Lower leg skin (tissue), 4 donors: ENCODE results near the gene MAGEA9B. TPM values are rescaled to one million over a fixed set of nuclear protein-coding genes. Genes with fewer than 3 reads are reported as not detected.
"Not testable (repeated sequence)": the region's sequence is repeated elsewhere in the genome, so short reads cannot be mapped to it uniquely, and the experiment has no call there.

Source experiments
- DNase-seq, 2 donors: peaks; one replicate each; pipeline ENCODE4 v3.0.0-alpha.2; 2019; ENCODE audit warnings: low spot score in 2 of 2
- H3K4me3 ChIP-seq: fragments of 200-600 bp; sonication (generic); 2 replicates; pipeline ENCODE4 v1.5.1; 2017; ENCODE audit warnings: mild to moderate bottlenecking, low read depth; ENCODE audit not compliant: poor library complexity, severe bottlenecking
- POLR2A ChIP-seq, 2 donors: fragments of 450-650 bp; IDR thresholded peaks; one replicate each; pipeline ENCODE4 v1.6.1; 2016 to 2017; ENCODE audit warnings: antibody characterized with exemption in 2 of 2, mild to moderate bottlenecking in 1 of 2, moderate library complexity in 1 of 2
- WGBS, 2 donors: methylation state at CpG; one replicate each; pipeline ENCODE4 v1.1.5; 2018; 5-methylcytosine and 5-hydroxymethylcytosine counted together
- intact Hi-C: fragments of 100-400 bp; cut with DNase I; formaldehyde crosslinking; loops from one replicate; pipeline ENCODE4 v1.15.0; 2023; ENCODE audit warnings: low total_unique reads
- total RNA-seq, 4 donors: library from RNA; depleted of rRNA; stranded (reverse); fragments of >200 nt; gene quantifications; one replicate each; pipeline ENCODE4 v1.1.0, GENCODE V29; 2016
- TF ChIP-seq, protein P1 (sequence below), 3 donors: fragments of 450-650 bp; IDR thresholded peaks; one replicate each; pipeline ENCODE4 v1.5.1; 2016; ENCODE audit warnings: antibody characterized with exemption in 3 of 3, mild to moderate bottlenecking in 3 of 3, moderate library complexity in 2 of 3

MAGEA9B gene
- total RNA-seq, 4 donors from 2014 or later: not detected

DNA sequence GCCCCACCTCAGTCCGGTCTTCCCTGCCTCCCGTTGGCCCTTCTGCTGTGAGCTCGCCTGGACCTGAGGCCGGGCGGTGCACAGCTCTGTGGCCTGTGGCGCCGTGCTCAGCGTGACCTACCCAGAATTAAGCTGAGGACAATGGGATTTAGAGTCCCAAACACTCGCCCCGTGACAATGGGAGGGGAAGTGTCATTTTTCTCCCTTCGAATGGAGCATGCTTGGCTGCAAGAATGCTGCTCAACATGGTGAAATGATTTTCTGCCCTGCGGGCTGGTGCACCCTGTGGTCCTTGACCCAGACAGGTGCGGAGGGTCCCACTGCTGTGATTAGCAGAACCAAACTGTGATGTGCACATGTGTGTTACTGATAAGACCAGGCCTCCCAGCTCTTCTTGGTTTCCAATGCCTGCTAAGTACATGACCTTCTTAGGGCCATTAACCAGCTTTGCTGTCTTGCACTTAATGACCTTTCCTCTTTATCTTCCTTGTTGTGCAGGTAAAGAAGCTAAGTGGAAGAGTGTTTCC is 45.7 kb downstream of the MAGEA9B start:
- DNase-seq: peak in 1 of 2 donors; percentile 83
- 30 to 37% methylated on average over 3 to 10 of the region's 13 CpGs for WGBS, 2 donors
- peak overlapping the region; percentile 49 for H3K4me3 ChIP-seq
- TF ChIP-seq, protein P1, sequence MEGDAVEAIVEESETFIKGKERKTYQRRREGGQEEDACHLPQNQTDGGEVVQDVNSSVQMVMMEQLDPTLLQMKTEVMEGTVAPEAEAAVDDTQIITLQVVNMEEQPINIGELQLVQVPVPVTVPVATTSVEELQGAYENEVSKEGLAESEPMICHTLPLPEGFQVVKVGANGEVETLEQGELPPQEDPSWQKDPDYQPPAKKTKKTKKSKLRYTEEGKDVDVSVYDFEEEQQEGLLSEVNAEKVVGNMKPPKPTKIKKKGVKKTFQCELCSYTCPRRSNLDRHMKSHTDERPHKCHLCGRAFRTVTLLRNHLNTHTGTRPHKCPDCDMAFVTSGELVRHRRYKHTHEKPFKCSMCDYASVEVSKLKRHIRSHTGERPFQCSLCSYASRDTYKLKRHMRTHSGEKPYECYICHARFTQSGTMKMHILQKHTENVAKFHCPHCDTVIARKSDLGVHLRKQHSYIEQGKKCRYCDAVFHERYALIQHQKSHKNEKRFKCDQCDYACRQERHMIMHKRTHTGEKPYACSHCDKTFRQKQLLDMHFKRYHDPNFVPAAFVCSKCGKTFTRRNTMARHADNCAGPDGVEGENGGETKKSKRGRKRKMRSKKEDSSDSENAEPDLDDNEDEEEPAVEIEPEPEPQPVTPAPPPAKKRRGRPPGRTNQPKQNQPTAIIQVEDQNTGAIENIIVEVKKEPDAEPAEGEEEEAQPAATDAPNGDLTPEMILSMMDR (IDR thresholded peaks at IDR 0.05): no peak
- TF ChIP-seq POLR2A (IDR thresholded peaks at IDR 0.05): no peak
- intact Hi-C loops: no loop called here

DNA sequence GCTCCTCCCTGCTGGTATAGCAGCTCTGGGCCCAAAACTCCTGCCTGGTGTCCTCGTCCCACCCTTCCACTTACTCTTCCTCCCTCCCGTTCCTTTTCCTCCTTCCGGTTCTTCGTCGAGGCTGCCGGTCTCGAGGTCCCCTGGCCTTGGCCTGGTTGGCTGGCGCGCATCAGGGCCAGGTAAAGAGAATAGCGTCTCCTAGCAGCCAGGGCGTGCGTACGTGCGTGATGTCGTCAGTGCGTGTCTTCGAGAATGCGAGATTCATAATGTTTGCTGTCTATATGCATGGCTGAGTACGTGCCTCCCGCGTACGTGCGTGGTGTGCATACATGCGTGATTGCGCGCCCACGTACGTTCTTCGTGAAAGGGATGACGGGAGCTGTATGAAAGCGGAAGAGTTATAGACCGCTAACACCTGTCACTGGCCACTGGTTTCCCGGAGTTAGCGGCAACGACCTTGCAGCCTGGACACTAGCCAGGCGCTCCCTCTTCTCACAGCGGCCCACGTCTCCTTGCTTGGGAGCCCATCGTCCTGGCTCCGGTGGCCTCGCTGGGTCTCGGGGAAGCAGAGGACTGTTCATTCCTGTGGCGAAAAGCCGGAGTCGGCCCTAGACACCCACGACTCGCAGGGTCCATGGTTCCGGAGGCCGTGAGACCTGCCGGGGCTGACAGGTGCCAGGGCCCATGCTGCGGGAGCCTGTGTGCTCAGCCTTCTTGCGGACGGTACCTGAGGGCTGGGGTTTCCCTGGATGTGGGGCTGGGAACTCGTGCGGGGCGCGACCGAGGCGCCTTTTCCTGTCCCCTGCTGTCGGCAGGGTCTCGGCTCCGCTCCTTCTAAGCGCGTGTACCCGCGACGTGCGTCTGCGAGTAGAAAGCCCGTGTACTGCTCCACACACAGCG is 46.4 kb downstream of the MAGEA9B start, which contains the start of gene EOLA1:
Gene EOLA1, plus strand, starts transcription at position 392 of the 900 bp plus-strand sequence. CDS start 4,619 bp downstream, outside the sequence.
- DNase-seq: peak; percentile 88 to 96
- H3K4me3 ChIP-seq: peak within 1 kb of the TSS; percentile 49
- WGBS, 2 donors: 0 to 52% methylated on average over 15 to 67 of the region's 71 CpGs
- TF ChIP-seq, protein P1 (IDR thresholded peaks at IDR 0.05): no peak
- no peak for TF ChIP-seq POLR2A (IDR thresholded peaks at IDR 0.05)
- intact Hi-C loops: no loop called here

DNA sequence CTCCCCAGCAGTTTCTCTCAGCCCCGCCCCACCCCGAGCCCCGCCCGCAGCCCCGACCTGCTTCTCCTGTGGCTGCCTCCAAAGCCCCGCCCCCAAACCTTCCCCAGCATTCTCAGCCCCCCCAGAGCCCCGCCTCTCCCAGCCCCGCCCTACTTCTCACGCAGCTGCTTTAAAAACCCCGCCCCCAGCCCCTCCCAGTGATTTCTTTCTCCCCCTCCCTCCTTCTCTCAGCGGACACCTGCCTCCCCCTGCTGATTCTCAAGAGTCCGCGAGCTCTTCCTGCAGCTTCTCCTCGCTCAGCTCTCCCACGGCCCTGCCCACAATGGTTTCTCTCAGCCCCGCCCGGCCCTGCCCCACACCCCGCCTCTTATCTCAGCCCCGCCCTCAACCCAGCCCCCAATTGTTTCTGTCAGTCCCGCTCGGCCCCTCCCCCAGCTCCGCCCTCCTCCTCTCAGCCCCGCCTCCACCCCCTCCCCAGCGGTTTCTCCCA is 47.1 kb downstream of the MAGEA9B start:
- DNase-seq: peak; percentile 89 to 97
- H3K4me3 ChIP-seq: no peak overlapping the region
- intact Hi-C loops: no loop called here
- no peak for TF ChIP-seq POLR2A (IDR thresholded peaks at IDR 0.05)
- TF ChIP-seq, protein P1 (IDR thresholded peaks at IDR 0.05): no peak
- 0 to 39% methylated on average over 14 to 24 of the region's 24 CpGs for WGBS, 2 donors

DNA sequence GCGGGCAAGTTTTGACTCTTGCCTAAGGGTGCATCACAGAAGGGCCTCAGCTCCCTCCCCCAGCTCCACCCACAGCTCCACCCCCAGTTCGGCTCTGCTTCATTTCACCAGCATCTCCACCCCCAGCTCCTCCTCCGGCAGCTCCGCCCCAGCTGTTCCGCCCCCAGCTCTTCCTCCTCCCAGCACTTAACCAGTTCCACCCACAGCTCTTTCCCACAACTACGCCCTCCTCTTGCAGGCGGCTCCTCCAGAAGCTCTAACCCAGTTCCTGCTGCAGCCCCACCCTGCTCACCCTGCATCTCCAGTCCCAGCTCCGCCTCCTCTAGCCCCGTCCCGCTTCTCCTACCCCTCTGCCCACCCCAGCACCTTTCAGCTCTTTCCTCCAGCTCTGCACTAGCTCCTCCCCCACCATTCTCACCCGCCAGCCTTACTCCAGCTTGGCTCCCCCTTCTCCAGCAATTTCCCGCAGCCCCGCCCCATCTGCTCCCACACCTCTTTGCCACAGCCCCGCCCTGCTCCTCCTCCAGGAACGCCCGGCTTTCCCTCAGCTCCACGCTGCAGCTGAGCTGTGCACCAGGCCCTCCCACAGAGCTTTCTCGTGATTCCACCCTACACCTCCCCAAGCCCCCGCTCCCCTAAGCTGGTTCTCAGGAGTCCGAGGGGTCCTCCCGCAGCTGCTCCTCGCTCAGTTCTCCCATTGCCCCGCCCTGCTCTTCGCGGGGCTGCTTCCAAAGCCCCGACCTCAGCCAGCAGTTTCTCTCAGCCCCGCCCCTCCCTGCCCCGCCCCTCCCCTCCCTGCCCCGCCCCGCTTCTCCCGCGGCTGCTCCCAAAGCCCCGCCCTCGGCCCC is 47.8 kb downstream of the MAGEA9B start:
- TF ChIP-seq POLR2A (IDR thresholded peaks at IDR 0.05): no peak
- TF ChIP-seq, protein P1 (IDR thresholded peaks at IDR 0.05): no peak
- whole genome bisulfite sequencing, 2 donors: 0 to 42% methylated on average over 25 to 33 of the region's 34 CpGs
- intact Hi-C loops: no loop called here
- DNase-seq: peak; percentile 88 to 97
- H3K4me3 ChIP-seq: no peak overlapping the region

DNA sequence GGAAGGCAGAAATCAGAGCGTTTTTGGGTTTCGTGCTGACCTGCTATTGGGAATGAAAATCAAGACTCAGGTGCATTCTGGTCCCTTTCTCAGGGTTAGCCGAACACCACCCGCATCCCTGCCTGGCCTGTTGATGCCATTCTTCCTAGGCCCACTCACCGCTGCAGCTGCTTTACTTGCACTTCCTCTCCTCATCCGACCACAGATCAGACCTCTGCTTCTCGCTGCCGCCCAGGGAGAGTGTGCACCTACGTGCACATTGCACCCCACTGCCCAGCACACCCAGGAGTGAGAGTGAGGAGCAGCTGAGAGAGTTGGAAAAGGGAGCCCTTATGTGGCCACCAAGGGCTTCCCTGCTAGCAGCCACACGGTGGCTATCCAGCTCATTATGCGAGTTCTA is 49.8 kb downstream of the MAGEA9B start:
- H3K4me3 ChIP-seq, intact Hi-C loops: not testable (repeated sequence)
- 86 to 90% methylated on average over 10 to 11 of the region's 11 CpGs for WGBS, 2 donors
- DNase-seq: peak in 1 of 2 donors; percentile 46

DNA sequence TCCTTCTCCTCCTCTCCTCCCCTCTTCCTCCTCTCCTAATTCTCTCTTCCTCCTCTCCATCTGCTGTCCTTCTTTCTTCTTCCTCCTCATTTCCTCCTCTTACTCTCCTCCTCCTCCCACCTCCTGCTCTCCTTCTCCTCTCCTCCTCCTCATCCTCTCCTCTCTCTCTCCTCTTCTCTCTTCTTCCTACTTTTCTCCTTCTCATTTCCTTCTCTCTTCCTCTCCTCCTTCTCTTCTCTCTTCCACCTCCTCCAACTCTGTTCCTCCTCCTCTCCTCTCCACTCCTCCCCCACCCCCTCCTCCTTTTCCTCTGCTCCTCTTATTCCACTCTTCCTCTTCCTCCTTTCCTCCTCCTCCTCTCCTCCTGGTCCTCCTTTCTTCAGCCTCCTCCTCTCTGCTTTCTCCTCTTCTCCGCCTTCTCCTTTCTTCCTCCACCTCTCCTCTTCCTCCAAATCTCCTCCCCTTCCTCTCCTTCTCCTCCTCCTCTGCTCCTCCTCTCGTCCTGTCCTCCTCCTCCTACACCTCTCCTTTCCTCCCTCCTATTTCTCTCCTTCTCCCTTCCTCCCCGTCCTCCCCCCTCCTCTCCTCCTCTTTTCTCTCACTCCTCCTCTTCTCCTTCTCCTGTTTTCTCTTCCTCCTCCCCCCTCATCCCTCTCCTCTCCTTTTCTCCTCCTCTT is 52.2 kb downstream of the MAGEA9B start:
- WGBS, 2 donors: 64 to 86% methylated on average over 3 of the region's 3 CpGs
- intact Hi-C loops, DNase-seq, H3K4me3 ChIP-seq: not testable (repeated sequence)

DNA sequence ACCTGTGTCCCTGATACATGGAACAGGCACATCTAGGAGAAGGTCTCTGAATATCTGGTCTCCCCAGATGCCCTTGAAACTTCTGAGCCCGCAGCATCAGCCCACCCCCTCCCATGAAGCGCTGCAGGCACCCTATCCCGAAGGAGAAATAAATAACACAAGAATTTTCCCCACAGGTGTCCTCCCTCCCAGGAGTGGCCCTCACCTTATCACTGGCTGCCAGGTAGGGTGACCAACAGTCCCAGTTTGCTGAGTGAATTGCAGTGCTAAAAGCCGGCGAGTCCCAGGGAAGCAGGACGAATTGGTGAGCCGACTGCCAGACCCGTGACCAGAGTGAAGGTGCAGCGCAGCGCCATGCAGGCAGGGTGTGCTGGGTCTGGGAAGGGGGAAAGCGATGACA is 53.3 kb downstream of the MAGEA9B start:
- 88 to 90% methylated on average over 9 to 11 of the region's 11 CpGs for WGBS, 2 donors

DNA sequence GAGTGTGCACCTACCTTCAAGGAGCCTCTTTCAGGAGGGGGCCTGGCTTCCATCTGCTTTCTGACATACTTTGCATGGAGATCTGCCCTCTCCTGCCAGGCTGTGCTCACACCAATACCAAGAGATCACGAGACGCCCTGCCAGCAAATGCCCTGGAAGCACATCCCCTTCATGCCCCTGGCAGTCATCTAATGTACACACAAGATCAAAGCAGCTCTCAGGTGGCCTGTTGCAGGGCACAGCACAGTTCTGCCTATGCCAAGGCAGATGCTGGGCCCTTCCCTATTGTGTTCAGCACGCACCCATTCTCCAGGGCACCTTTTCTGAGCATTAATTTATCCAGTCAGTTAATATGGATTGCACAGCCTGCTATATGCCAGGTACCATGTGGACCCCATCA is 54.4 kb downstream of the MAGEA9B start:
- no CpG with 5 or more reads among the region's 3 CpGs for WGBS, 2 donors
- peak in 1 of 2 donors; percentile 20 for DNase-seq
- intact Hi-C loops, H3K4me3 ChIP-seq: not testable (repeated sequence)

More for the DNA sequence above, 53.3 kb downstream of the MAGEA9B start:
- peak in 1 of 2 donors; percentile 36 for DNase-seq
- H3K4me3 ChIP-seq, intact Hi-C loops: not testable (repeated sequence)
